Osteocyte (in vitro differentiated cells): ENCODE data around the gene MEGF9. TPM values are rescaled to one million over a fixed set of nuclear protein-coding genes. Genes with fewer than 3 reads are reported as not detected.
A peak's percentile ranks its signal among the peaks of the same experiment; 100 is the strongest.

Source experiments
- DNase-seq: peaks from one replicate; pipeline ENCODE4 v3.0.0; 2021; ENCODE audit warnings: mixed read lengths; ENCODE audit not compliant: unreplicated experiment; ENCODE audit errors: extremely low spot score
- H3K27ac Mint-ChIP-seq: one replicate; pipeline ENCODE4 v1.8.0; 2021; ENCODE audit warnings: mild to moderate bottlenecking, mixed read lengths; ENCODE audit not compliant: unreplicated experiment
- H3K27me3 Mint-ChIP-seq: one replicate; pipeline ENCODE4 v1.8.0; 2021; ENCODE audit warnings: mixed read lengths; ENCODE audit not compliant: unreplicated experiment
- H3K36me3 Mint-ChIP-seq: one replicate; pipeline ENCODE4 v1.8.0; 2021; ENCODE audit warnings: mixed read lengths; ENCODE audit not compliant: unreplicated experiment
- H3K4me1 Mint-ChIP-seq: one replicate; pipeline ENCODE4 v1.8.0; 2021; ENCODE audit warnings: mixed read lengths; ENCODE audit not compliant: unreplicated experiment
- H3K4me3 Mint-ChIP-seq: one replicate; pipeline ENCODE4 v1.8.0; 2021; ENCODE audit warnings: mild to moderate bottlenecking, moderate library complexity, mixed read lengths; ENCODE audit not compliant: unreplicated experiment
- H3K9me3 Mint-ChIP-seq: one replicate; pipeline ENCODE4 v1.8.0; 2021; ENCODE audit warnings: mixed read lengths; ENCODE audit not compliant: unreplicated experiment
- total RNA-seq: library from RNA; stranded (reverse); gene quantifications from 2 replicates; pipeline ENCODE4 v1.2.1, GENCODE V29; 2021
- TF ChIP-seq, protein P1 (sequence below): fragments of 200-600 bp; sonication (generic); IDR thresholded peaks from 2 replicates; pipeline ENCODE4 v1.5.0; 2021; ENCODE audit warnings: antibody characterized with exemption, mild to moderate bottlenecking, moderate library complexity

The MEGF9 gene
- total RNA-seq, 1 donor from 2014 or later: 21.4 TPM

DNA sequence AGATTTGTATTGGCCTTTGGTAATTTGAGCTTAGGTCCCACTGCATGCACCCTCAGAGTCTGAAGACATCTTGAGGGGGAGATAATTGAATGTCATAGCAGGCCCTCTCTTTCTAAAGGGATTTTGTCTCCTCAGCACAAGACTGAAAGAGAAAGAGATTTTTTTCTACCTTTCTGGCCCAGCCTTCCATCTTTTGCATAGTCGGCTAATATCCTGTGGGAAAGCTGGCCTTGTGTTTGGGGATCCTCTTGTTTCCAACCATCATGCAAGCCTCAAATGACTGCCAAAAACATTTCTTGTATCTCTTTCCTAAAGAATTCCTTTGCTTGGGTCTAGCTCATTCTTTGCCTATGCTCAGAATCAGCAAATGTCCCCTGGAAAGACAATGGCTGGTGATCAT is 92.3 kb downstream of the MEGF9 start:
- H3K4me3 Mint-ChIP-seq: no peak overlapping the region
- H3K36me3 Mint-ChIP-seq: peaks cover 17% of the 10 kb centered on the region
- no peaks in the 10 kb centered on the region for H3K27me3 Mint-ChIP-seq
- DNase-seq: no peak
- H3K4me1 Mint-ChIP-seq: peaks cover 28% of the 10 kb centered on the region
- TF ChIP-seq, protein P1, sequence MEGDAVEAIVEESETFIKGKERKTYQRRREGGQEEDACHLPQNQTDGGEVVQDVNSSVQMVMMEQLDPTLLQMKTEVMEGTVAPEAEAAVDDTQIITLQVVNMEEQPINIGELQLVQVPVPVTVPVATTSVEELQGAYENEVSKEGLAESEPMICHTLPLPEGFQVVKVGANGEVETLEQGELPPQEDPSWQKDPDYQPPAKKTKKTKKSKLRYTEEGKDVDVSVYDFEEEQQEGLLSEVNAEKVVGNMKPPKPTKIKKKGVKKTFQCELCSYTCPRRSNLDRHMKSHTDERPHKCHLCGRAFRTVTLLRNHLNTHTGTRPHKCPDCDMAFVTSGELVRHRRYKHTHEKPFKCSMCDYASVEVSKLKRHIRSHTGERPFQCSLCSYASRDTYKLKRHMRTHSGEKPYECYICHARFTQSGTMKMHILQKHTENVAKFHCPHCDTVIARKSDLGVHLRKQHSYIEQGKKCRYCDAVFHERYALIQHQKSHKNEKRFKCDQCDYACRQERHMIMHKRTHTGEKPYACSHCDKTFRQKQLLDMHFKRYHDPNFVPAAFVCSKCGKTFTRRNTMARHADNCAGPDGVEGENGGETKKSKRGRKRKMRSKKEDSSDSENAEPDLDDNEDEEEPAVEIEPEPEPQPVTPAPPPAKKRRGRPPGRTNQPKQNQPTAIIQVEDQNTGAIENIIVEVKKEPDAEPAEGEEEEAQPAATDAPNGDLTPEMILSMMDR: no peak
- H3K9me3 Mint-ChIP-seq: no peaks in the 10 kb centered on the region
- H3K27ac Mint-ChIP-seq: no peak overlapping the region

DNA sequence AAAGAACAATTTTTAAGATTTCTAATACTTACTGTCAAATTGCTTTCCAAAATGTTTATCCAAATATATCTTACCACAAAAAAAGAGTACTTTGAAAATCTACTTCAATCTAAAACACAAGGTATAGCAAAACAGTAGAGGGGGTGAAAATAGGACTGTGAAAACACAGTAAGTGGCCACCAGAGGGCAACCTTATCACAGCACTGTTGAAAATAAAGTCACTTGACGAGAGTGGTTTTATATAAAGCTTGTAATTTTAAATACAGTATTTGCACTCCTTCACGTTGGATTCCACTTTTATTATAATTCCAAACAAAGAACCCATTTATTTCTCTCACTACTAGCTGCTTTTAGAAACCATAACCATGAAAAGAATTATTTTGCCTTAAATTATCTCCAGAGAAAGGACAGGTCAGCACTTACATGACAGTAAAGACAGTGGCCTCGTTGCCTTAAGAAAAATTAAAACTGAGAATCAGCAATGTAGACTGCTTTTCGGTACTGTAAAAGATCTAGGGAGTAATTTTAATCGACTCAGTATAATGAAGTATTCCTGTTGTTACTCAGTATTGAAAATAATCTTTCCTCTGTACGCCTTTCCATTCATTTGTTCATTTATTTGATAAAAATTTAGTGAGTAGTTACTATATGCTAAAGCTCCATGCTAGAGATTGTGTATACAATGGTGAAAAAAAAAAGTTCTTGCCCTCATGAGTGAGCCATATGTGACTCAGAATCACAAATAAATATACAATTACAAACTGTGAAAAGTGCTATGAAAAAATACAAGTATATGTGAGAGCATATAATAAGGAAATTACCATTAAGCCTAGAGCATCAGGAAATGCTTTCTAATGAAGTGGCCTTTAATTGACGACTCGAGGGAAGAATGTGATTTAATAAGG is 94.3 kb downstream of the MEGF9 start:
- TF ChIP-seq, protein P1: peak; percentile 86
- no peak overlapping the region for H3K27ac Mint-ChIP-seq

DNA sequence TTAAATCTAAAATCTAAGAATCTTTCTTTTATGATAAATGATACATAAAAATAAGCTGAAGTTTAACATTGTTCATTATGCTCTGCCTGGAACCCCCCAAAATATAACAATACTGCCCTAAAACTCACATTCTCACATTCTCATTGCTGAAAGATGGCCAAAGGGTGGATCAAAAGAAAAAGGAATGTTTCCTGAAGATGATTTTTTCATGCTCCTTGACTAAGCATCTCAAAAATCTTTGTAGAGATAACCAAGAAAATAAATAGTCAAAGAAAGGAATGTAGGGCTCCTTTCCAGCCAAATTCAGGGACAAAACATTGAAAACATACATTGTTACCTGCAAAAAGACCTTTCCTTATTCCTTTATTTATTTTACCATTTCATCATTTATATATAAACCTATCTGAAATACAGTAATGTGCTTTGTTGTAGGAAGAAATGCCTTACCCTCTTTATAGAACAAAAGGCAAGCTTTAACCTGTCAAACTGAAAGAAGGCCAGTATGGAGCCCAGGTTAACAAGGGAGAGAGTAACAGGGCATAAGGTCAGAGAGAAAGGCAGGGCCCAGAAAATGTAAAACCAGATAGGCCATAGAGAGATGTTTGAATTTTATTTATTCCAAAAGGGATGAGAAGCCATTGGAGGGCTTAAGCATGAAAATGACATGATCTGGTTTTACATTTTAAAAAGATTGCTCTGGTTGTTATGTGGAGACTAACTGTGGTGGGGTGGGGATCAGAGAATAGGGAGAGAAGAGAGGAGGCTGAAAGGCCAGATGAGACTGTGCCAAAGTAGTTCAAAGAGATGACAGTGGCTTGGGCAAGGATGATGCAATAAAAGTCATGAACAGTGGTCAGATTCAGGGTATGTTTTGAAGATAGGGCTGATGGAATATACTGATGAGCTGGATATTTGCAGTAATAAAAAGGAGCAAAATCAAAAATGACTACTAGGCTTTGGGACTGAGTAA is 97.0 kb downstream of the MEGF9 start:
- no peak for DNase-seq
- Mint-ChIP-seq H3K4me1 (peaks cover 18% of the 10 kb centered on the region), H3K9me3 (no peaks in the 10 kb centered on the region), H3K27me3 (no peaks in the 10 kb centered on the region), H3K36me3 (peaks cover 17% of the 10 kb centered on the region), H3K4me3 (no peak overlapping the region), H3K27ac (no peak overlapping the region)
- TF ChIP-seq, protein P1: no peak

More for the DNA sequence above, 94.3 kb downstream of the MEGF9 start:
- H3K4me1 Mint-ChIP-seq: peaks cover 23% of the 10 kb centered on the region
- no peak overlapping the region for H3K4me3 Mint-ChIP-seq
- peaks cover 17% of the 10 kb centered on the region for H3K36me3 Mint-ChIP-seq
- H3K27me3 Mint-ChIP-seq: no peaks in the 10 kb centered on the region
- no peak for DNase-seq
- H3K9me3 Mint-ChIP-seq: no peaks in the 10 kb centered on the region

DNA sequence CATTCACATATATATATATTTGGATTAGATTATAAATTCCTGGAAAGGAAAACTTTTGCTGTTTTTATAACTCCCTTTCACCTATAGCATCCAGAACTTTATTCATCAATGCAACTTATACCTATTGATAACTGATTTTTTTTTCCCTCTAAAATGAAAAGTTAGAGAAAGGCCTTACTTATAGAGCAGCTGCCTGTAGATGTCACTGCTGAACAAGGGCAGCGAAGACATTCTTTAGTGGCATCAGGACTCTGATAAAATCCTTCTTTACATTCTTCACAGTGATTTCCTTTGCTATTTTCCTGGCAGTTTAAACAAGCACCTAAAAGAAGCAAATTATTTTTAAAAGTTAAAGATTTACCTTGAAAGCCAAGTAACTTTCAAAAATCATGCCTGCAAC is 102.1 kb downstream of the MEGF9 start:
- Mint-ChIP-seq H3K36me3 (peaks cover 12% of the 10 kb centered on the region), H3K9me3 (no peaks in the 10 kb centered on the region), H3K4me3 (no peak overlapping the region), H3K4me1 (peaks cover 10% of the 10 kb centered on the region), H3K27me3 (no peaks in the 10 kb centered on the region), H3K27ac (no peak overlapping the region)
- DNase-seq: no peak
- TF ChIP-seq, protein P1: peak; percentile 50
